K562 (cell line): ENCODE measurements around the gene TIMM17B. TPM values are rescaled to one million over a fixed set of nuclear protein-coding genes. Genes with fewer than 3 reads are reported as not detected.

Experiments used
- DDX20 ChIP-seq: fragments of 450-650 bp; IDR thresholded peaks from 2 replicates; pipeline ENCODE4 v1.6.1; 2016; ENCODE audit warnings: missing genetic modification characterization, low read depth, mild to moderate bottlenecking, missing compliant biosample characterization, moderate library complexity
- HCFC1 ChIP-seq: IDR thresholded peaks from 2 replicates; pipeline ENCODE4 v1.6.1; 2012; ENCODE audit warnings: low read depth, low read length, improper control_type of control experiment
- NFIC ChIP-seq: fragments of 450-650 bp; IDR thresholded peaks from 2 replicates; pipeline ENCODE4 v1.6.1; 2017; ENCODE audit warnings: mild to moderate bottlenecking, inconsistent platforms
- SMAD3 ChIP-seq: fragments of 450-650 bp; formaldehyde crosslinking; conservative IDR thresholded peaks from 2 replicates; pipeline ENCODE4 v1.4.0; 2020; ENCODE audit warnings: mild to moderate bottlenecking
- ZNF140 ChIP-seq: fragments of 250-450 bp; sonication (Bioruptor Pico); IDR thresholded peaks from 2 replicates; pipeline ENCODE4 v1.8.0; 2021; ENCODE audit warnings: moderate library complexity, mild to moderate bottlenecking, inconsistent platforms
- ZNF583 ChIP-seq: fragments of 250-450 bp; sonication (Bioruptor Pico); IDR thresholded peaks from 2 replicates; pipeline ENCODE4 v1.4.0; 2020
- polyA plus RNA-seq, 8 experiments: library from polyadenylated mRNA; depleted of rRNA in 4 of 8; stranded (reverse) in 5 of 8; unstranded in 3 of 8; fragments of >200 nt; fragmentation: Nextera tagmentation in 2 of 8; fragmentation: Illumina TruSeq in 1 of 8; extraction: Ambion mirVana in 2 of 8; extraction: Trizol in 1 of 8; gene quantifications; 2 replicates each; pipeline versions ENCODE4 v1.2.1 to v1.2.3, GENCODE V29; 2011 to 2014; ENCODE audit warnings: inconsistent platforms in 1 of 8, missing spikeins in 1 of 8
- total RNA-seq, 7 experiments: library from RNA; depleted of rRNA in 6 of 7; stranded (reverse); fragments of >200 nt in 6 of 7; fragmentation: Illumina TruSeq in 2 of 7; extraction: Trizol in 2 of 7; gene quantifications; 2 replicates each; pipeline versions ENCODE4 v1.2.1 to v1.2.3, GENCODE V29; 2011 to 2021; ENCODE audit warnings: low replicate concordance in 1 of 7
- TF ChIP-seq, protein P1 (sequence below), 2 experiments: IDR thresholded peaks; 2 replicates each; pipeline ENCODE4 v1.6.1; 2012; ENCODE audit warnings: improper control_type of control experiment in 2 of 2, low read depth in 2 of 2, low read length in 2 of 2, borderline replicate concordance in 1 of 2
- TF ChIP-seq, protein P2 (sequence below): fragments of 450-650 bp; IDR thresholded peaks from 2 replicates; pipeline ENCODE4 v1.6.1; 2016; ENCODE audit warnings: low read depth
- TF ChIP-seq, protein P3 (sequence below): sonication (generic); formaldehyde crosslinking; IDR thresholded peaks from 2 replicates; pipeline ENCODE4 v1.8.1; 2023; ENCODE audit warnings: mild to moderate bottlenecking, missing genetic modification reagents

The TIMM17B gene
- total and polyA plus RNA-seq, 9 of the 15 experiments (the other 6 are each of a cell fraction or from before 2014, with no cell fraction given) = 9.9 to 184 (median 115) TPM

DNA sequence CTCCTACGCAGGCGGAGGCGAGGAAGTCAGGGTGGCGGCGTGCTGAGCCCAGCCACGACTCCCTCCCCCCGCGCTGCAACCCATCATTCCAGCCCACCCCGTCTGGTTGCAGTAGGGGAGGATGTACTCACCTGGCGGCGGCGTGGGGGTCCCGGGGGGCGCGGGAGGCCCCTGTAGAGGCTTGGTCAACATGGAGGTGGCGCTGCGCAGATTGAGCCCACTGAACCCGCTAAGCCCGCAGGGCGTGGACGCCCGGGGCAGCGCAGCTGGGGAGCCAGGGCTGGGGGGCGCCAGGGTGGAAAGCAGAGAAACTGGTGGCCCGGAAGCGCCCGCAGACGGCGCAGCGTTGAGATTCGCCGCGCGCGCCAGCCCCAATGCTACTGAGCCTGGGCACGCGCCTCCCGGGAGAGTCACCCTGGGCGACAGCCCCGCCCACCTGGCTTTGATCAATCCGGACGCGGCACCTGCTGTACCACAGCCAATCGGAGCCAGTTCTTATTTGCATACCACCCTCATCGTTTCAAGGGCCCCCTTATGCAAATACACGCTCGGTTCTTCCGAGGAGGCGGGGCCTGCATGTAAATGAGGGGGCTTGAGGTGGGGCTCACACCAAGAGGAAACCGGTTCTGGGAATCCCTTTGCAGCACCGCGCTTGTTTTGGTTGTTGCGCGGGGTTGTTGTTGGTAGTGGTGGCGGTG lies 21.2 kb upstream of the TIMM17B start, which contains the start of gene PIM2 (continued):
- no peak for TF ChIP-seq HCFC1
- no peak for TF ChIP-seq NFIC
- TF ChIP-seq SMAD3 (CRISPR knock-in tag) = no peak
- TF ChIP-seq, protein P1, sequence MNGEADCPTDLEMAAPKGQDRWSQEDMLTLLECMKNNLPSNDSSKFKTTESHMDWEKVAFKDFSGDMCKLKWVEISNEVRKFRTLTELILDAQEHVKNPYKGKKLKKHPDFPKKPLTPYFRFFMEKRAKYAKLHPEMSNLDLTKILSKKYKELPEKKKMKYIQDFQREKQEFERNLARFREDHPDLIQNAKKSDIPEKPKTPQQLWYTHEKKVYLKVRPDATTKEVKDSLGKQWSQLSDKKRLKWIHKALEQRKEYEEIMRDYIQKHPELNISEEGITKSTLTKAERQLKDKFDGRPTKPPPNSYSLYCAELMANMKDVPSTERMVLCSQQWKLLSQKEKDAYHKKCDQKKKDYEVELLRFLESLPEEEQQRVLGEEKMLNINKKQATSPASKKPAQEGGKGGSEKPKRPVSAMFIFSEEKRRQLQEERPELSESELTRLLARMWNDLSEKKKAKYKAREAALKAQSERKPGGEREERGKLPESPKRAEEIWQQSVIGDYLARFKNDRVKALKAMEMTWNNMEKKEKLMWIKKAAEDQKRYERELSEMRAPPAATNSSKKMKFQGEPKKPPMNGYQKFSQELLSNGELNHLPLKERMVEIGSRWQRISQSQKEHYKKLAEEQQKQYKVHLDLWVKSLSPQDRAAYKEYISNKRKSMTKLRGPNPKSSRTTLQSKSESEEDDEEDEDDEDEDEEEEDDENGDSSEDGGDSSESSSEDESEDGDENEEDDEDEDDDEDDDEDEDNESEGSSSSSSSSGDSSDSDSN (IDR thresholded peaks at IDR 0.05; ENCODE audit: borderline replicate concordance in 1 of 2, low read depth in 2 of 2, low read length in 2 of 2) = no peak
- TF ChIP-seq ZNF583 (CRISPR knock-in tag) = no peak
- TF ChIP-seq, protein P2, sequence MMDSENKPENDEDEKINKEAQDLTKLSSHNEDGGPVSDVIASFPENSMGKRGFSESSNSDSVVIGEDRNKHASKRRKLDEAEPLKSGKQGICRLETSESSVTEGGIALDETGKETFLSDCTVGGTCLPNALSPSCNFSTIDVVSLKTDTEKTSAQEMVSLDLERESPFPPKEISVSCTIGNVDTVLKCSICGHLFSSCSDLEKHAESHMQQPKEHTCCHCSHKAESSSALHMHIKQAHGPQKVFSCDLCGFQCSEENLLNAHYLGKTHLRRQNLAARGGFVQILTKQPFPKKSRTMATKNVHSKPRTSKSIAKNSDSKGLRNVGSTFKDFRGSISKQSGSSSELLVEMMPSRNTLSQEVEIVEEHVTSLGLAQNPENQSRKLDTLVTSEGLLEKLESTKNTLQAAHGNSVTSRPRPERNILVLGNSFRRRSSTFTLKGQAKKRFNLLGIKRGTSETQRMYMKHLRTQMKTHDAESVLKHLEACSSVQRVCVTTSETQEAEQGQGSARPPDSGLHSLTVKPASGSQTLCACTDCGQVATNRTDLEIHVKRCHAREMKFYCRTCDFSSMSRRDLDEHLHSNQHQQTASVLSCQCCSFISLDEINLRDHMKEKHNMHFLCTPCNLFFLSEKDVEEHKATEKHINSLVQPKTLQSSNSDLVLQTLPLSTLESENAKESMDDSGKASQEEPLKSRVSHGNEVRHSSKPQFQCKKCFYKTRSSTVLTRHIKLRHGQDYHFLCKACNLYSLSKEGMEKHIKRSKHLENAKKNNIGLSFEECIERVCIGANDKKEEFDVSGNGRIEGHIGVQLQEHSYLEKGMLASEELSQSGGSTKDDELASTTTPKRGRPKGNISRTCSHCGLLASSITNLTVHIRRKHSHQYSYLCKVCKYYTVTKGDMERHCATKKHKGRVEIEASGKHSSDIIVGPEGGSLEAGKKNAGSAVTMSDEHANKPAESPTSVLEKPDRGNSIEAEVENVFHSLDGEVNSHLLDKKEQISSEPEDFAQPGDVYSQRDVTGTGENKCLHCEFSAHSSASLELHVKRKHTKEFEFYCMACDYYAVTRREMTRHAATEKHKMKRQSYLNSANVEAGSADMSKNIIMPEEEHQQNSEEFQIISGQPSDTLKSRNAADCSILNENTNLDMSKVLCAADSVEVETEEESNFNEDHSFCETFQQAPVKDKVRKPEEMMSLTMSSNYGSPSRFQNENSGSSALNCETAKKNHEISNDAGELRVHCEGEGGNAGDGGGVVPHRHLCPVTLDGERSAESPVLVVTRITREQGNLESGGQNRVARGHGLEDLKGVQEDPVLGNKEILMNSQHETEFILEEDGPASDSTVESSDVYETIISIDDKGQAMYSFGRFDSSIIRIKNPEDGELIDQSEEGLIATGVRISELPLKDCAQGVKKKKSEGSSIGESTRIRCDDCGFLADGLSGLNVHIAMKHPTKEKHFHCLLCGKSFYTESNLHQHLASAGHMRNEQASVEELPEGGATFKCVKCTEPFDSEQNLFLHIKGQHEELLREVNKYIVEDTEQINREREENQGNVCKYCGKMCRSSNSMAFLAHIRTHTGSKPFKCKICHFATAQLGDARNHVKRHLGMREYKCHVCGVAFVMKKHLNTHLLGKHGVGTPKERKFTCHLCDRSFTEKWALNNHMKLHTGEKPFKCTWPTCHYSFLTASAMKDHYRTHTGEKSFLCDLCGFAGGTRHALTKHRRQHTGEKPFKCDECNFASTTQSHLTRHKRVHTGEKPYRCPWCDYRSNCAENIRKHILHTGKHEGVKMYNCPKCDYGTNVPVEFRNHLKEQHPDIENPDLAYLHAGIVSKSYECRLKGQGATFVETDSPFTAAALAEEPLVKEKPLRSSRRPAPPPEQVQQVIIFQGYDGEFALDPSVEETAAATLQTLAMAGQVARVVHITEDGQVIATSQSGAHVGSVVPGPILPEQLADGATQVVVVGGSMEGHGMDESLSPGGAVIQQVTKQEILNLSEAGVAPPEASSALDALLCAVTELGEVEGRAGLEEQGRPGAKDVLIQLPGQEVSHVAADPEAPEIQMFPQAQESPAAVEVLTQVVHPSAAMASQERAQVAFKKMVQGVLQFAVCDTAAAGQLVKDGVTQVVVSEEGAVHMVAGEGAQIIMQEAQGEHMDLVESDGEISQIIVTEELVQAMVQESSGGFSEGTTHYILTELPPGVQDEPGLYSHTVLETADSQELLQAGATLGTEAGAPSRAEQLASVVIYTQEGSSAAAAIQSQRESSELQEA = no peak
- TF ChIP-seq, protein P3, sequence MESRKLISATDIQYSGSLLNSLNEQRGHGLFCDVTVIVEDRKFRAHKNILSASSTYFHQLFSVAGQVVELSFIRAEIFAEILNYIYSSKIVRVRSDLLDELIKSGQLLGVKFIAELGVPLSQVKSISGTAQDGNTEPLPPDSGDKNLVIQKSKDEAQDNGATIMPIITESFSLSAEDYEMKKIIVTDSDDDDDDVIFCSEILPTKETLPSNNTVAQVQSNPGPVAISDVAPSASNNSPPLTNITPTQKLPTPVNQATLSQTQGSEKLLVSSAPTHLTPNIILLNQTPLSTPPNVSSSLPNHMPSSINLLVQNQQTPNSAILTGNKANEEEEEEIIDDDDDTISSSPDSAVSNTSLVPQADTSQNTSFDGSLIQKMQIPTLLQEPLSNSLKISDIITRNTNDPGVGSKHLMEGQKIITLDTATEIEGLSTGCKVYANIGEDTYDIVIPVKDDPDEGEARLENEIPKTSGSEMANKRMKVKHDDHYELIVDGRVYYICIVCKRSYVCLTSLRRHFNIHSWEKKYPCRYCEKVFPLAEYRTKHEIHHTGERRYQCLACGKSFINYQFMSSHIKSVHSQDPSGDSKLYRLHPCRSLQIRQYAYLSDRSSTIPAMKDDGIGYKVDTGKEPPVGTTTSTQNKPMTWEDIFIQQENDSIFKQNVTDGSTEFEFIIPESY (CRISPR knock-in tag) = 0 out of 2 replicates have a peak, but pooled peaks have one; percentile 12
- no peak for TF ChIP-seq DDX20
- no peak for TF ChIP-seq ZNF140 (CRISPR knock-in tag)
